Transverse colon (tissue), 3 donors: Measurements from ENCODE around the gene C1QTNF9B.
"Not testable (repeated sequence)": the region's sequence is repeated elsewhere in the genome, so short reads cannot be mapped to it uniquely, and the experiment has no call there.

Experiments
- CTCF ChIP-seq, 5 experiments: fragments of 200-600 bp in 3 of 5; fragments of 450-650 bp in 2 of 5; sonication (generic) in 3 of 5; IDR thresholded peaks; 1 replicate in 2 of 5; 2 replicates in 3 of 5; pipeline ENCODE4 v1.5.1; 2016 to 2017; ENCODE audit warnings: antibody characterized with exemption in 5 of 5, inconsistent platforms in 3 of 5, mild to moderate bottlenecking in 2 of 5, moderate library complexity in 1 of 5
- EP300 ChIP-seq: sonication (generic); formaldehyde crosslinking; IDR thresholded peaks from one replicate; pipeline ENCODE4 v1.6.1; 2017; ENCODE audit warnings: antibody characterized with exemption, low read depth

- not testable (repeated sequence) for TF ChIP-seq CTCF (IDR thresholded peaks at IDR 0.05); EP300
Observed at GRCh38 chr13:23897452-23897919, at the start of gene C1QTNF9B.
